Gastrocnemius medialis (tissue), 4 donors: Measurements from ENCODE around the gene TTLL5.

Experiments used
- CTCF ChIP-seq, 5 experiments: fragments of 450-650 bp in 3 of 5; fragments of 200-600 bp in 2 of 5; sonication (generic) in 2 of 5; IDR thresholded peaks in 4 of 5; conservative IDR thresholded peaks in 1 of 5; 1 replicate in 4 of 5; 2 replicates in 1 of 5; pipeline ENCODE4 v1.5.1; 2016 to 2019; ENCODE audit warnings: antibody characterized with exemption in 5 of 5, mild to moderate bottlenecking in 3 of 5, moderate library complexity in 3 of 5
- POLR2A ChIP-seq, 2 donors: fragments of 450-650 bp; IDR thresholded peaks; one replicate each; pipeline ENCODE4 v1.6.1; 2017; ENCODE audit warnings: antibody characterized with exemption in 2 of 2, mild to moderate bottlenecking in 2 of 2, moderate library complexity in 2 of 2

GRCh38 chr14:75971509-75971908 is 310.5 kb downstream of the TTLL5 start:
- TF ChIP-seq CTCF (IDR thresholded peaks at IDR 0.05 in 4 of 5, conservative IDR thresholded peaks at IDR 0.05 in 1 of 5), result no peak
- no peak for TF ChIP-seq POLR2A (IDR thresholded peaks at IDR 0.05)
